ENCODE measurements around the gene HSPBAP1. TPM values are rescaled to one million over a fixed set of nuclear protein-coding genes. Genes with fewer than 3 reads are reported as not detected.
A peak's percentile ranks its signal among the peaks of the same experiment; 100 is the strongest.
"Not testable (repeated sequence)": the region's sequence is repeated elsewhere in the genome, so short reads cannot be mapped to it uniquely, and the experiment has no call there.

The HSPBAP1 gene
- total RNA-seq, 3 donors from 2014 or later (not counting 1 experiment from before 2014, with no cell fraction given) = 19.7 to 24.7 (median 23.4) TPM

DNA sequence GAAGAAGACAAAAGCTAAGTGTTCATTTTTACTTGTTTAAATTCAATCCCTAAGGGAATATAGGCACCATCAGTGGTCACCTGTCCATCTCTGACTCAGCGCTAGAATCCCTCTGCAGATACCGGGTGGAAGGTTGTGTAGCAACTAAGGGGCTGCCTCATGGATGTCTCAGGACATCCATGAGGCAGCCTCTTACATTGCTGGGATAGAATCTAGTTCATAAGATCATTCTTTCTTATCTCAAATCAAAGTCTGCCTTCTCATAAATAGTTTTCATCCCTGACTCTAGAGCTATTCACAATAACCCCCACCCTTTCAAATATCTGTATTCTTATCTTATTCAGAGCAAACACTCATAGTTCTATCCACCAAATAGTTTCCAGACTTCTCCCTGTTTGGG is 38.1 kb downstream of the HSPBAP1 start:
- Mint-ChIP-seq H3K4me3 (no peak overlapping the region), H3K4me1 (no peaks in the 10 kb centered on the region), H3K27me3 (ENCODE audit: low read depth in 2 of 2) (no peaks in the 10 kb centered on the region), H3K9me3 (no peaks in the 10 kb centered on the region), H3K36me3 (peaks cover 15% of the 10 kb centered on the region), H3K27ac (no peak overlapping the region)
- DNase-seq (no peak), ATAC-seq (no peak)
- Histone ChIP-seq H3K27ac (ENCODE audit: low read length) (no peak overlapping the region), H3K4me3 (ENCODE audit: low read length) (no peak overlapping the region), H3K4me1 (ENCODE audit: control insufficient read depth, insufficient read depth, low read length) (no peaks in the 10 kb centered on the region), H3K36me3 (ENCODE audit: control insufficient read depth, insufficient read depth, low read length) (peaks cover 33% of the 10 kb centered on the region), H3K27me3 (ENCODE audit: control insufficient read depth, insufficient read depth, low read length) (no peaks in the 10 kb centered on the region), H3K9me3 (ENCODE audit: control insufficient read depth, insufficient read depth, low read length) (no peaks in the 10 kb centered on the region)
- TF ChIP-seq CTCF (IDR thresholded peaks at IDR 0.05) = no peak
- intact Hi-C loops (cut with micrococcal nuclease) = loop anchor here (5.0 to 10.0 kb wide), 3 partner anchors 109 to 499 kb away; partner anchors contain the start of gene SEMA5B
- 96% methylated on average over 2 of the region's 2 CpGs for WGBS (ENCODE audit: insufficient coverage)

DNA sequence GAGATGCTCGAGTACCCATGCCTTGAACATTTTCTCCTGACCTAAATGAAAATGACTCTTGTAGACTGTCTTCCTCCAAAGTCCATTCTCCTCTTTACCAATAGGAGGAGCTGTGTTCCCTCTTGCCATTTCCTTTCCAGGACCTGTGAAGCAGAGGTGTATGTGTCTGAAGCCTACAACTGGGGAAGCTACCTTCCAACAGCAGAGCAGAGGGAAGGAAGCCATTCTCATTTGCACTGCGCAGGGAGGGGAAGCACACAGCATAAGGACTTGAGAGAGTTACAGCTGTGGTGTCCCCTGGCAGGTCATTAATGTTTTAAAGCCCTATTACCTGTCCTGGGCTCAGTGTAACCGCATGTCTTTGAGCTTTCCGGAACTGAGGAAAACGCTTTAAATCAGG is 38.7 kb downstream of the HSPBAP1 start:
- WGBS (ENCODE audit: insufficient coverage) = 75% methylated on average over 5 of the region's 5 CpGs
- peak; percentile 61 for TF ChIP-seq CTCF (IDR thresholded peaks at IDR 0.05)
- no peak overlapping the region for H3K27ac ChIP-seq (ENCODE audit: low read length)
- no peaks in the 10 kb centered on the region for H3K27me3 Mint-ChIP-seq (ENCODE audit: low read depth in 2 of 2)
- H3K4me1 Mint-ChIP-seq = no peaks in the 10 kb centered on the region
- H3K4me3 ChIP-seq (ENCODE audit: low read length) = no peak overlapping the region
- no peak overlapping the region for H3K4me3 Mint-ChIP-seq
- no peaks in the 10 kb centered on the region for H3K27me3 ChIP-seq (ENCODE audit: control insufficient read depth, insufficient read depth, low read length)
- H3K36me3 Mint-ChIP-seq = peaks cover 15% of the 10 kb centered on the region
- peak in 1 of 2 donors; percentile 68 for DNase-seq
- H3K9me3 Mint-ChIP-seq = no peaks in the 10 kb centered on the region
- H3K4me1 ChIP-seq (ENCODE audit: control insufficient read depth, insufficient read depth, low read length) = no peaks in the 10 kb centered on the region
- H3K27ac Mint-ChIP-seq = no peak overlapping the region
- ATAC-seq = peak; percentile 68 to 77 (median 73)
- intact Hi-C loops (cut with micrococcal nuclease) = loop anchor here (5.0 to 10.0 kb wide), 3 partner anchors 110 to 500 kb away; partner anchors contain the start of gene SEMA5B
- no peaks in the 10 kb centered on the region for H3K9me3 ChIP-seq (ENCODE audit: control insufficient read depth, insufficient read depth, low read length)
- H3K36me3 ChIP-seq (ENCODE audit: control insufficient read depth, insufficient read depth, low read length) = peaks cover 33% of the 10 kb centered on the region

GRCh38 chr3:122748347-122748746 is 45.3 kb downstream of the HSPBAP1 start:
- Histone ChIP-seq H3K4me1 (ENCODE audit: control insufficient read depth, insufficient read depth, low read length) (no peaks in the 10 kb centered on the region), H3K27me3 (ENCODE audit: control insufficient read depth, insufficient read depth, low read length) (no peaks in the 10 kb centered on the region), H3K4me3 (ENCODE audit: low read length) (no peak overlapping the region), H3K9me3 (ENCODE audit: control insufficient read depth, insufficient read depth, low read length) (no peaks in the 10 kb centered on the region), H3K36me3 (ENCODE audit: control insufficient read depth, insufficient read depth, low read length) (peaks cover 17% of the 10 kb centered on the region), H3K27ac (ENCODE audit: low read length) (no peak overlapping the region)
- H3K27me3 Mint-ChIP-seq (ENCODE audit: low read depth in 2 of 2) = no peaks in the 10 kb centered on the region
- ATAC-seq (no peak), DNase-seq (no peak)
- H3K9me3 Mint-ChIP-seq = no peaks in the 10 kb centered on the region
- peak overlapping the region in 1 of 2 donors; percentile 4 for H3K27ac Mint-ChIP-seq
- H3K36me3 Mint-ChIP-seq = peaks cover 1% of the 10 kb centered on the region
- H3K4me1 Mint-ChIP-seq = no peaks in the 10 kb centered on the region
- whole genome bisulfite sequencing (ENCODE audit: insufficient coverage) = 86% methylated on average over 1 of the region's 1 CpG
- H3K4me3 Mint-ChIP-seq = no peak overlapping the region
- intact Hi-C loops (cut with micrococcal nuclease) = no loop called here
- TF ChIP-seq CTCF (IDR thresholded peaks at IDR 0.05) = no peak

DNA sequence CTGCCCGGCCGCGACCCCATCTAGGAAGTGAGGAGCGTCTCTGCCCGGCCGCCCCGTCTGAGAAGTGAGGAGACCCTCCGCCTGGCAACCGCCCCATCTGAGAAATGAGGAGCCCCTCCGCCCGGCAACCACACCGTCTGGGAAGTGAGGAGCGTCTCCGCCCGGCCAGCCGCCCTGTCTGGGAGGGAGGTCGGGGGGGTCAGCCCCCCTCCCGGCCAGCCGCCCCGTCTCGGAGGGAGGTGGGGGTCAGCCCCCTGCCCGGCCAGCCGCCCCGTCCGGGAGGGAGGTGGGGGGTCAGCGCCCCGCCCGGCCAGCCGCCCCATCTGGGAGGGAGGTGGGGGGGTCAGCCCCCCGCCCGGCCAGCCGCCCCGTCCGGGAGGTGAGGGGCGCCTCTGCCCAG is 46.3 kb downstream of the HSPBAP1 start:
- H3K36me3 Mint-ChIP-seq = not testable (repeated sequence)
- 88% methylated on average over 6 of the region's 35 CpGs for WGBS (ENCODE audit: insufficient coverage)

More for the DNA sequence above, 46.3 kb downstream of the HSPBAP1 start:
- H3K36me3 ChIP-seq (ENCODE audit: control insufficient read depth, insufficient read depth, low read length) = peaks cover 14% of the 10 kb centered on the region
- H3K4me3 Mint-ChIP-seq; H3K27ac ChIP-seq (ENCODE audit: low read length); DNase-seq; H3K9me3 ChIP-seq (ENCODE audit: control insufficient read depth, insufficient read depth, low read length); H3K4me1 Mint-ChIP-seq; ATAC-seq; H3K9me3 Mint-ChIP-seq; H3K4me3 ChIP-seq (ENCODE audit: low read length); intact Hi-C loops (cut with micrococcal nuclease); H3K27ac Mint-ChIP-seq; H3K4me1 ChIP-seq (ENCODE audit: control insufficient read depth, insufficient read depth, low read length); H3K27me3 Mint-ChIP-seq (ENCODE audit: low read depth in 2 of 2); H3K27me3 ChIP-seq (ENCODE audit: control insufficient read depth, insufficient read depth, low read length): not testable (repeated sequence)
